Dermis microvascular lymphatic vessel endothelial cell (primary cell): Measurements from ENCODE around the gene SPHK1. TPM values are rescaled to one million over a fixed set of nuclear protein-coding genes. Genes with fewer than 3 reads are reported as not detected.

Source experiments
- DNase-seq, 2 donors: peaks; one replicate each; pipeline versions ENCODE4 v3.0.0 to v3.0.0-alpha.2; 2010; ENCODE audit warnings: low read depth in 2 of 2
- total RNA-seq: library from RNA; depleted of rRNA; stranded (reverse); fragments of >200 nt; gene quantifications from 2 replicates; pipeline ENCODE4 v1.2.1, GENCODE V29; 2014

SPHK1 gene
- total RNA-seq, 1 donor from 2014 or later: 196 TPM

DNA sequence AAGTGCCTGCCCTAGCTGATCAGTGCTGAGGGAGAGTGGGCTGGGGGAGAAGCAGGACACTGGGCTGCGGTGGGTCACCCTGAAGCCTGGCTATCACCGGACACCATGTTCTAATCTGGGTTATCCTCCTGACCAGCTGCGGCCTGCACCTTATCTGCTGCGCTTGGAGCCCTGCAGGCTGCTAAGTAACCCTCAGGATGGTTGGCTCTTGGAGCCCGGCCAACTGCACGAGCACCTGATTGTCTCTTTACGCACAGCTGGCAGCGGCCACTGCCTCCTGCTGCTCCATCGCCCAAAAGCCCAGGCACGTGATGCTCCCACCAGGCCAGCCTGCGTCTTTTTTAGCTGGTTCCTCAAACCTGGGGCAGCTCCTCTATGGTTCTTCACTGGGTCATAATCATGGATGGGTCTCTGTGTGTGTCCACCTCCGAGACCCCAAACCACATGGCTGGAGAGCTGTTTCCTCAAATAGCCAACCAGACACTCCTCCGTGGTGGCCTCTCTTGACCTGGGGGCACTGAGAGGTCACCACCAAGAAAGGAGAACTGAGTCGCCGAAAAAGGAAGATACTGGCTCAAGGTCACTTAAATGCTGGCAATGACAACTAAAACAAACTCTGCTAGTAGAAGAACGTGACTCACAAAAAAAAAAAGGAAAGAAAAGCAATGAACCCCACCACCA, 21.7 kb downstream of the SPHK1 start:
- DNase-seq: no peak

DNA sequence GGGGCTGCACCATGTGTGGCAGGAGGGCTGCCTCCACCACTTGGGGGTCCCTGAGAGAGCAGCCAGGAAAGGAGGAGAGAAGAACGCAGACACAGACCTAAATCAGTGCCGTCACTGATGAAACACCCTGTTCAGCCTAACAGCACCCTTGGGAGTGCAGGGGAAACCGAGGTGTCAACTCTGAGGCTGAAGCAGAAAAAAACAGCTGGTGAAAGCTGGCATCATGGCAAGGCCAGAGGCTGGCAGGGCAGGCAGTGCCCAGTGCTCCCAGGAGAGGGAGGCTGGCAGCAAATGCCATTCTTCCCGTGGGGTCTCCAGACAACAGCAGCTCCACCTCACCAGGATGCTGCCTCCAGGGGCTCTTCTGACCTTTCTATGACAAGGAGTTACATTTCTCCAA, 23.1 kb downstream of the SPHK1 start:
- DNase-seq: no peak

GRCh38 chr17:76408037-76408849, 23.8 kb downstream of the SPHK1 start:
- DNase-seq: peak in 1 of 2 donors; percentile 64

DNA sequence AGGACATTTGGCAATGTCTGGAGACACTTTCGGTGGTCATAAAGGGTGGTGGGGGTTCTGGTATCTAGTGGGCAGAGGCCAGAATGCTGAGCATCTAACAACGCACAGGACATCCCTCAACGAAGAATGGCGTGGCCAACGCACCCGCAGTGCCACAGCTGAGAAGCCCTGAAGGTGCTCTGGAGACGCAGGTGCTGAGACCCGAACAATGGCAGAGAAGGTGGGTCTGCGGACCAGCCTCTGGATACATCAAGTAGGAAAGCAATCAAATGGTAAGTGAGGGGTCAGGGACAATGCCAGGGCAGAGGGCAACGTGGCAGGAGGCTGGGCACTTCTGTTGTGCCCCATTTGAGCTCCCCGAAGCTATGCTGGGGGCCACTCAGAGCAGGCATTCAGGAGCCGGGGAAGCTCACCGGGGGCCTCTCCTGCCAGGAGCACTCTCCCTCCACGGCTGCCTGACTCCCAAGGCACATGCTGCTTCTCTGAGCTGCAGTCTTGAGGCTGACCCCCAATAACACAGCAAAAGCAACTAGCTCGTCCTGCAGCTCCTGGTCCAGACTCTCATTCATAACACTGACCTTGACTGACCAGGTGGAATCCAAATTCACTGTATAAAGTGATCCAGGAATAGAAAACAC, 26.0 kb downstream of the SPHK1 start:
- no peak for DNase-seq

- no peak for DNase-seq
Measured at GRCh38 chr17:76411247-76411646, 26.8 kb downstream of the SPHK1 start.

GRCh38 chr17:76414334-76415295, 30.2 kb downstream of the SPHK1 start:
- peak in 1 of 2 donors; percentile 35 for DNase-seq

DNA sequence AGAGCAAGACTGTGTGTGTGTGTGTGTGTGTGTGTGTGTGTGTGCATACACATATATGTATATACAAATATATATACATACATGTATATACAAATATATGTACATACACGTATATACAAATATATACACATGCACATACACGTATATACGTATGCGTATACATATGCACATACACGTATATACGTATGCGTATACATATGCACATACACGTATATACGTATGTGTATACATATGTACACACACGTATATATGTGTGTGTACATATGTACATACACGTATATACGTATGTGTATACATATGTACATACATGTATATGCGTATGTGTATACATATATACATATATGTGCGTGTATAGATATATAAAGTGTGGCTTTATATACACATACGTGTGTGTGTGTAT, 31.4 kb downstream of the SPHK1 start:
- no peak for DNase-seq

- no peak for DNase-seq
Measured at GRCh38 chr17:76416457-76416856, 32.0 kb downstream of the SPHK1 start.

DNA sequence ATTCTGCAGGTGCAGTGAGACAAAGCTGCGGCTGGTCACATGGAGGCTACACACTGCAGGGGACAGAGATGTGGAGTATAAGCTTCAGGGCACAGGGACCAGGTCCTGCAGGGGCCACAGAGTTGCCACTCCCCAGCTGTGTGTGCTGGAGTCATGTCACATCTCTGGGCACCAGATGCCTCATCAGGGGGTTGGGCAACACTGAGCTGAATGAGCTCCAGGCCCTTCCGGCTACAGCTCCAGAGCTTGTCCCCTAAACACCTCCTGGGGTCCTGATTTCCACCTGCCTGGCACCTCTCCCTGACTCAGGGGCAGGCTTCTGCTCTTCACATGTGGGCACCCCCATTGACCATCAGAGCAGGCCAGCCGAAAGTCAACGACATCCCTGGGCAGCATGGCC, 32.5 kb downstream of the SPHK1 start:
- DNase-seq: no peak

- peak in 1 of 2 donors; percentile 21 for DNase-seq
Measured at GRCh38 chr17:76417499-76418143, 33.2 kb downstream of the SPHK1 start.

GRCh38 chr17:76419576-76420260, 35.3 kb downstream of the SPHK1 start:
- DNase-seq: no peak

DNA sequence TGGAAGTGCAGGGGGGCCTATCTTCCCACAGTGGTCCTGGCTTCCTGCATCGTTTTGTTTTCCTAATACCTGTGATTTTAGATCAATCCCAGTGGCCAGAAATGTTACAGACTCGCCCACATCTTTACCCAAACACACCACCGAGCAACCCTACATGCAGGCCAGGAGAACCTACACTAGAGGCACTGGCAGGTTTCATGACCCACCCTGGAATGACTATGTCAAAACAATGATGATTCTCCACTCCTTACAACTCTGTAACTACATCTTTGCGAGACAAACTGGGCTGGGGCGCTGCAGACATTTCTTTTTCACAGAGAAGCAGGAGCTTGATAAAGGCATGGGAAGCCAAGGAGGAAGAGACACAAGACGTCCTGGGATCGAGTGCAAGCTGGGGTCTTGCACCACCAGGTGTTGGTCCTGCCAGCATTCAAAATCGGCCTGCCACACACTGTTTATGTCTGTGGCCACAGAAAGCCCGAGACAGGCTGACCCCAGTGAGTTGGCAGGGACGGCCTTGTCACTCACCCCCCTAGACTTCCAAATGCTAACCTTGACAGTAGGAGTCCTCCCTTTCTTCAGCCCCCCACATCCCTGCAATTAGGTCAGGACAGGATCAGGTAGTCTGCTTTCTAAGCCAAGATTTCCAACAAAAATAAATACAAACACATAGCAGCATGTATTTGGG, 36.1 kb downstream of the SPHK1 start:
- no peak for DNase-seq

DNA sequence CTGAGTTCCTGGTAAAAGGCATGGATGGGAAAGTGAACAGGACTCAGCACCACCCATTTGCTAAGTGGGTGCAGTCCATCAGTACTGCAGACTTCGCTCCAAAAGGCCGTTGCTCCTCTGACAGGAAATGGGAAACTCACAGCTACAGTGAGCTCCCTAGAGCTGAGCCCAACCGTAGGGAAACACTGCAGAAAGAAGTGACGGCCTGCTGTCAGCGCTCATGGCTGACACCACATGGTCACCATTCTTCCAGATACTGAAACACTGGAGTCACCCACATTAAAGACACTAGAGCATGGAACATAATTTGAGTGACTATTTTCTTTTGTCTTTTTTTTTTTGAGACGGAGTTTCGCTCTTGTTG, 36.6 kb downstream of the SPHK1 start:
- DNase-seq: peak in 1 of 2 donors; percentile 12

GRCh38 chr17:76422406-76422805, 38.0 kb downstream of the SPHK1 start:
- no peak for DNase-seq

GRCh38 chr17:76422860-76423259, 38.5 kb downstream of the SPHK1 start:
- DNase-seq: no peak

DNA sequence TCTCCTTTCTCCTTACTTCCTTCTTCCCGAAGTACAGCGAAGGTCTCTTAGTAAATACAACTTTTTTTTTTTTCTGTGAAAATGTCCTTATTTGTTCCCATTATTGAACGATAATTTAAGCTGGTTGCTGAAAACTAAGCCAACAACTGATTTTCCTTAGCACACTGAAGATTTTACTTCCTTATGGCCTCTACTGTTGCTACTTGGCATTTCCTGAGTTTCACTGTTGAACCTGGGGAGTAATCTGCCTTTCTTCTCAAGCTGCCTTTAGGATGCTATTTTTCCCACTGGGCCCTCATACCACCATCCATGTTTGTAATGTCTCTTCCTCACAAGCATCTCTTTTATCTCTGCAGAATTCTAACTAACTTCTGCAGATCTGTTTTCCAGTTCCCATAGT, 42.4 kb downstream of the SPHK1 start:
- no peak for DNase-seq

DNA sequence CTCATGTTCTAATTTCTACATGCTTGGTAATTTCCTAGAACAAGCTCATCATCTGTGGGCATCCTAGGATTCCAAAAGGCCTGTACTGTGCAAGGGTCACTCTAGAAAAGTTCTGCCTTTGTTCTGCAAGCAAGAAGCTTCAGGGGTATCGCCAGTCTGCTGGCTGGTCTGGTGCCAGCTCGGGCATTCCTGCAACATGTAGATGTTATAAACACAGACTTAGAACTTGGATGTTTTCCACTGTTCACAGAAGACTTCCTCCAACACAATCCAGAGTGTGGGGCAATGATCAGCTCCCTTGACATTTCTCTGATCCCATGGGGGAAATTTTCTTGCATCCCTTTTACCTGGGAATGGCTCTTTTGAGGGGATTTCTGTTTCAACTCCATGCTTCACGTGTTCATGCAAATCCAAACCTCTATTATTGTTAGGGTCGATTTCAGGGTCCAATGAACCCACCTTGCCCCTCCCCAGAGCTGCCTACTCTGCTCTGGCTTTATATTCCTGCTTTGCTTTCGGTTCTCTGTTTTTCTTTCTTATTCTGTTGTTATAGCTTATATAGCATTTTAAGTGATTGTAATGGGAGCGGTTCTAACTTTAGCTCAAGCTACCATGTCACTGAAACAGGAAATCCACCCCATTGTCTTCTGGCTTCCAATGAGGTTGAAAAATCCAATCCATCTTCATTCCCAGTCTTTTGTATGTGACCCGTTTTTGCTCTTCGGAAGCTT, 43.3 kb downstream of the SPHK1 start:
- peak; percentile 69 to 81 for DNase-seq

DNA sequence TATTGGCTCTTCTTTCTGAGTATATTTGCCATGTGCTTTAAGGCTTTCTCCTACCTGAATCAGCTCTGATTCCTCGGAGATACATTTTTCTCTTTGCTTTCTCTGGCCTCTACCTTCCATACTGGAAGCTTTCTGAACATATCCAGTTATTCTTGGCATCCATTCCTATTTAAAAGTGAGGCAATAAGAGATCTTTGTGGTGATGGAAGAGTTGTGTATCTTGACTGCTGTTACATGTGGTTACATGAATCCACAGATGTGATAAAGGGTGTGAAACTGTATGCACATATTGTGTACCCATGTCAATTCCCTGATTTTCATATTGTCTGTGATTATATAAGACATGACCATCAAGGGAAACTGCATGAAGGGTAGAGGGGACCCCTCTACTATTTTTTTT, 44.1 kb downstream of the SPHK1 start:
- DNase-seq: no peak

GRCh38 chr17:76431509-76431908, 47.1 kb downstream of the SPHK1 start:
- no peak for DNase-seq
